GM12878 (cell line): ENCODE results near the gene DGCR8. TPM values are rescaled to one million over a fixed set of nuclear protein-coding genes. Genes with fewer than 3 reads are reported as not detected.
A peak's percentile ranks its signal among the peaks of the same experiment; 100 is the strongest.

Source experiments
- ATAC-seq: fragments of 200-7000 bp; cut with Tn5 transposase; 3 replicates; pipeline ENCODE4 v1.9.1; 2020; ENCODE audit warnings: mild to moderate bottlenecking, moderate library complexity
- BruUV-seq: library from RNA; stranded (reverse); fragments of 400-500 nt; replicated peaks from 2 replicates; lab custom pipeline; 2021; lab: Mats Ljungman, UMichigan
- CTCF ChIA-PET: fragments of 300-600 bp; sonication (Branson Sonifier 250); formaldehyde crosslinking; extraction: SDS; loops from one replicate; lab custom pipeline; 2021; ENCODE audit warnings: inconsistent platforms; lab: Yijun Ruan, JAX
- POLR2A ChIA-PET: fragments of 350-600 bp; formaldehyde crosslinking; extraction: SDS; loops from one replicate; lab custom pipeline; 2021; ENCODE audit warnings: inconsistent platforms; lab: Charles Lee
- RAD21 ChIA-PET: fragments of 300-600 bp; sonication (Branson Sonifier 250); formaldehyde crosslinking; loops from one replicate; lab custom pipeline; 2023; ENCODE audit warnings: antibody characterized with exemption; ENCODE audit not compliant: unreplicated experiment; lab: Charles Lee
- SMC1A ChIA-PET: fragments of 300-600 bp; sonication (Branson Sonifier 250); formaldehyde crosslinking; loops from one replicate; lab custom pipeline; 2023; ENCODE audit not compliant: unreplicated experiment, uncharacterized antibody; lab: Charles Lee
- DNase-seq: peaks from one replicate; pipeline ENCODE4 v3.0.0-alpha.2; 2011; ENCODE audit warnings: low read depth, low spot score
- FAIRE-seq: peaks from 3 replicates; lab custom pipeline; 2011; peaks lifted over from hg19 to GRCh38; lab: Jason Lieb, UNC
- H2AFZ ChIP-seq: 2 replicates; pipeline ENCODE4 v1.6.0; 2011; ENCODE audit warnings: low read depth, low read length, control low read depth; ENCODE audit not compliant: control insufficient read depth
- H3K27ac ChIP-seq: 2 replicates; pipeline ENCODE4 v1.5.1; 2011; ENCODE audit warnings: control low read depth; ENCODE audit not compliant: control insufficient read depth, insufficient read depth
- H3K27me3 ChIP-seq, 2 experiments: replicated peaks in 1 of 2; 2 replicates each; pipeline versions ENCODE4 v1.6.0 to v1.6.1; 2011; ENCODE audit warnings: low read length in 1 of 2; ENCODE audit not compliant: control insufficient read depth in 2 of 2, insufficient read depth in 2 of 2
- H3K36me3 ChIP-seq, 2 experiments: 2 replicates each; pipeline ENCODE4 v1.5.1; 2011; ENCODE audit warnings: low read length in 1 of 2; ENCODE audit not compliant: control insufficient read depth in 2 of 2, insufficient read depth in 2 of 2
- H3K4me1 ChIP-seq: 2 replicates; pipeline ENCODE4 v1.6.1; 2011; ENCODE audit warnings: mild to moderate bottlenecking, low read length, moderate library complexity, mixed read lengths; ENCODE audit not compliant: control insufficient read depth, insufficient read depth
- H3K4me2 ChIP-seq: 2 replicates; pipeline ENCODE4 v1.6.0; 2011; ENCODE audit warnings: control low read depth; ENCODE audit not compliant: control insufficient read depth, insufficient read depth
- H3K4me3 ChIP-seq: fragments of 200-600 bp; sonication (generic); 2 replicates; pipeline ENCODE4 v1.5.1; 2016
- H3K79me2 ChIP-seq: 2 replicates; pipeline ENCODE4 v1.6.0; 2011; ENCODE audit warnings: low read length; ENCODE audit not compliant: control insufficient read depth, insufficient read depth
- H3K9ac ChIP-seq: 2 replicates; pipeline ENCODE4 v1.8.0; 2011; ENCODE audit warnings: low read length, control low read depth, mixed read lengths; ENCODE audit not compliant: control insufficient read depth, insufficient read depth
- H3K9me3 ChIP-seq: replicated peaks from 3 replicates; pipeline ENCODE4 v1.5.1; 2011; ENCODE audit warnings: mild to moderate bottlenecking, low read length; ENCODE audit not compliant: control insufficient read depth, insufficient read depth
- H4K20me1 ChIP-seq: 2 replicates; pipeline ENCODE4 v1.6.0; 2011; ENCODE audit not compliant: control insufficient read depth, insufficient read depth
- BRCA1 ChIP-seq: IDR thresholded peaks from 2 replicates; pipeline ENCODE4 v1.6.1; 2011; ENCODE audit warnings: low read depth, low read length, improper control_type of control experiment
- CHD4 ChIP-seq: fragments of 200-600 bp; sonication (generic); IDR thresholded peaks from 2 replicates; pipeline ENCODE4 v1.6.1; 2016; ENCODE audit warnings: mild to moderate bottlenecking
- E2F4 ChIP-seq: IDR thresholded peaks from 2 replicates; pipeline ENCODE4 v1.6.1; 2012; ENCODE audit warnings: low read depth, low read length, improper control_type of control experiment
- EZH2 ChIP-seq: IDR thresholded peaks from 2 replicates; pipeline ENCODE4 v1.6.1; 2012; ENCODE audit warnings: low read depth, mild to moderate bottlenecking, control low read depth, inconsistent platforms, low read length, borderline replicate concordance; ENCODE audit not compliant: control insufficient read depth
- HDGF ChIP-seq: fragments of 450-650 bp; IDR thresholded peaks from 2 replicates; pipeline ENCODE4 v1.6.1; 2016; ENCODE audit warnings: antibody characterized with exemption
- IRF4 ChIP-seq: IDR thresholded peaks from 2 replicates; pipeline ENCODE4 v1.6.1; 2011; ENCODE audit warnings: low read depth, low read length
- POLR2A ChIP-seq: IDR thresholded peaks from 2 replicates; pipeline ENCODE4 v1.6.1; 2011; ENCODE audit warnings: low read depth, mild to moderate bottlenecking, low read length
- SIX5 ChIP-seq: IDR thresholded peaks from 2 replicates; pipeline ENCODE4 v1.6.1; 2011; ENCODE audit warnings: mild to moderate bottlenecking, low read depth, low read length, moderate library complexity; ENCODE audit not compliant: severe bottlenecking
- WGBS: methylation state at CpG from one replicate; pipeline ENCODE4 v1.1.6; 2016; ENCODE audit warnings: low lambda C conversion rate; ENCODE audit not compliant: insufficient replicate concordance, insufficient coverage; ENCODE audit errors: missing lambda C conversion rate; 5-methylcytosine and 5-hydroxymethylcytosine counted together
- in situ Hi-C: fragments of 300-500 bp; cut with MboI; formaldehyde crosslinking; loops from 9 replicates; pipeline ENCODE4 v1.14.3; 2018; ENCODE audit warnings: mixed read lengths
- intact Hi-C: fragments of 100-400 bp; cut with micrococcal nuclease; formaldehyde crosslinking; loops from one replicate; pipeline ENCODE4 v1.14.2; 2022; ENCODE audit not compliant: unreplicated experiment
- polyA plus RNA-seq, 11 experiments: library from polyadenylated mRNA; depleted of rRNA in 4 of 11; unstranded in 6 of 11; stranded (reverse) in 5 of 11; fragments of >200 nt; fragmentation: Nextera tagmentation in 4 of 11; fragmentation: Illumina TruSeq in 1 of 11; extraction: Ambion mirVana in 4 of 11; extraction: Trizol in 1 of 11; gene quantifications; 1 replicate in 1 of 11; 2 replicates in 10 of 11; pipeline versions ENCODE4 v1.2.1 to v1.2.3, GENCODE V29; 2011 to 2016; ENCODE audit warnings: inconsistent platforms in 2 of 11, missing spikeins in 2 of 11, low read depth in 1 of 11
- total RNA-seq, 4 experiments: library from RNA; depleted of rRNA in 3 of 4; stranded (reverse); fragments of >200 nt in 3 of 4; fragmentation: Illumina TruSeq in 1 of 4; extraction: Trizol in 1 of 4; gene quantifications; 2 replicates each; pipeline versions ENCODE4 v1.2.1 to v1.2.3, GENCODE V29; 2013 to 2021
- TF ChIP-seq, protein P1 (sequence below): fragments of 450-650 bp; IDR thresholded peaks from 2 replicates; pipeline ENCODE4 v1.6.1; 2018; ENCODE audit warnings: mild to moderate bottlenecking, low read depth, moderate library complexity; ENCODE audit not compliant: partially characterized antibody

DGCR8 gene
- total and polyA plus RNA-seq, 10 of the 15 experiments (the other 5 are each of a cell fraction or from before 2014, with no cell fraction given): 1.2 to 35.1 (median 17.2) TPM

DNA sequence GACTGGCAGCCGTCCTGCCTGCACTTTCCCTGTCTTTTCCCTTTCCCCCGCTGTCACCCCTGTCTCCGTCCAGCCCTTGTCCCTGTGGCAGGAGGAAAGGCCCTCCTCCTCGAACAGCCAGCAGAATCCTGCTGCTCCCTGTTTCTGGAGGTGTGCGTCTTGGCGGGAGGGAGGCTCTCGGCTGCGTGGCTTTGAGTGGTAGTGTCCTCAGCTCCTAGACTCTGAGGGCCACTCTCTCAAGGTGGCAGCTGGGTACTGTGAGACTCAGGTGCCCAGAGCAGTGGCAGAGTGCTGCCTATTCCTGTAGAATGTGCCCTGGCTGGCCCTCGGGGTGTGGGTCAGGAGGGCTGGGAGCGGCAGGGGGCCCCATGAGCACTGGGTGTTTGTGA lies 26.8 kb downstream of the DGCR8 start (continued):
- TF ChIP-seq E2F4: no peak
- TF ChIP-seq IRF4: no peak
- no peak for TF ChIP-seq EZH2
- TF ChIP-seq SIX5: no peak
- TF ChIP-seq BRCA1: no peak
- TF ChIP-seq HDGF: no peak
- TF ChIP-seq CHD4: no peak

- ChIA-PET POLR2A (no interaction called here), CTCF (no interaction called here), RAD21 (no interaction called here), SMC1A (no interaction called here)
- no peak for ATAC-seq
- 84% methylated on average over 7 of the region's 7 CpGs for WGBS
- Histone ChIP-seq H3K79me2 (no peaks in the 10 kb centered on the region), H3K27ac (no peak overlapping the region), H3K4me1 (peaks cover 9% of the 10 kb centered on the region), H3K4me2 (no peak overlapping the region), H3K27me3 (no peaks in the 10 kb centered on the region), H2AFZ (no peak overlapping the region), H3K36me3 (peaks cover 23 to 57% of the 10 kb centered on the region in 2 experiments; a peak in 3 of 4 replicates), H4K20me1 (no peaks in the 10 kb centered on the region), H3K4me3 (no peak overlapping the region), H3K9me3 (no peaks in the 10 kb centered on the region; the same call in 2 of the 3 replicates), H3K9ac (no peak overlapping the region)
- peak; percentile 51; the same call in 1 of the 2 replicates for TF ChIP-seq POLR2A
- TF ChIP-seq, protein P1, sequence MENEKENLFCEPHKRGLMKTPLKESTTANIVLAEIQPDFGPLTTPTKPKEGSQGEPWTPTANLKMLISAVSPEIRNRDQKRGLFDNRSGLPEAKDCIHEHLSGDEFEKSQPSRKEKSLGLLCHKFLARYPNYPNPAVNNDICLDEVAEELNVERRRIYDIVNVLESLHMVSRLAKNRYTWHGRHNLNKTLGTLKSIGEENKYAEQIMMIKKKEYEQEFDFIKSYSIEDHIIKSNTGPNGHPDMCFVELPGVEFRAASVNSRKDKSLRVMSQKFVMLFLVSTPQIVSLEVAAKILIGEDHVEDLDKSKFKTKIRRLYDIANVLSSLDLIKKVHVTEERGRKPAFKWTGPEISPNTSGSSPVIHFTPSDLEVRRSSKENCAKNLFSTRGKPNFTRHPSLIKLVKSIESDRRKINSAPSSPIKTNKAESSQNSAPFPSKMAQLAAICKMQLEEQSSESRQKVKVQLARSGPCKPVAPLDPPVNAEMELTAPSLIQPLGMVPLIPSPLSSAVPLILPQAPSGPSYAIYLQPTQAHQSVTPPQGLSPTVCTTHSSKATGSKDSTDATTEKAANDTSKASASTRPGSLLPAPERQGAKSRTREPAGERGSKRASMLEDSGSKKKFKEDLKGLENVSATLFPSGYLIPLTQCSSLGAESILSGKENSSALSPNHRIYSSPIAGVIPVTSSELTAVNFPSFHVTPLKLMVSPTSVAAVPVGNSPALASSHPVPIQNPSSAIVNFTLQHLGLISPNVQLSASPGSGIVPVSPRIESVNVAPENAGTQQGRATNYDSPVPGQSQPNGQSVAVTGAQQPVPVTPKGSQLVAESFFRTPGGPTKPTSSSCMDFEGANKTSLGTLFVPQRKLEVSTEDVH: no peak
- in situ Hi-C loops (no loop called here), intact Hi-C loops (no loop called here)
- BruUV-seq: no TSS peak
- no peak for FAIRE-seq
- no peak for DNase-seq
Observed at GRCh38 chr22:20107471-20107901, 27.4 kb downstream of the DGCR8 start.
